GM23338 (cell line): ENCODE results near the gene SNTG2. TPM values are rescaled to one million over a fixed set of nuclear protein-coding genes. Genes with fewer than 3 reads are reported as not detected.

Source experiments
- ATAC-seq: fragments of 200-7000 bp; cut with Tn5 transposase; 3 replicates; pipeline ENCODE4 v1.9.1; 2020
- DNase-seq: peaks from one replicate; pipeline ENCODE4 v3.0.0-alpha.2; 2015; ENCODE audit warnings: low spot score
- H2AFZ ChIP-seq: fragments of 200-600 bp; sonication (generic); 2 replicates; pipeline ENCODE4 v1.8.0; 2016; ENCODE audit warnings: antibody characterized with exemption, mild to moderate bottlenecking, moderate library complexity
- H3F3A ChIP-seq: fragments of 200-600 bp; sonication (generic); replicated peaks from 2 replicates; pipeline ENCODE4 v1.8.0; 2017; ENCODE audit warnings: antibody characterized with exemption, mixed run types, low read depth
- H3K27ac ChIP-seq: fragments of 200-600 bp; sonication (generic); 2 replicates; pipeline ENCODE4 v1.6.1; 2016; ENCODE audit warnings: low read depth
- H3K27me3 ChIP-seq: fragments of 200-600 bp; sonication (generic); 2 replicates; pipeline ENCODE4 v1.8.0; 2016; ENCODE audit warnings: mild to moderate bottlenecking, mixed run types, moderate library complexity; ENCODE audit not compliant: insufficient read depth
- H3K36me3 ChIP-seq: fragments of 200-600 bp; sonication (generic); 2 replicates; pipeline ENCODE4 v1.8.0; 2016; ENCODE audit warnings: mild to moderate bottlenecking; ENCODE audit not compliant: insufficient read depth
- H3K4me1 ChIP-seq: fragments of 200-600 bp; sonication (generic); 2 replicates; pipeline ENCODE4 v1.8.0; 2016; ENCODE audit warnings: mild to moderate bottlenecking, moderate library complexity; ENCODE audit not compliant: insufficient read depth
- H3K4me2 ChIP-seq: fragments of 200-600 bp; sonication (generic); 2 replicates; pipeline ENCODE4 v1.7.1; 2017; ENCODE audit warnings: mixed run types
- H3K4me3 ChIP-seq: fragments of 200-600 bp; sonication (generic); 2 replicates; pipeline ENCODE4 v1.6.1; 2016; ENCODE audit warnings: mixed run types
- H3K79me2 ChIP-seq: fragments of 200-600 bp; sonication (generic); replicated peaks from 2 replicates; pipeline ENCODE4 v1.8.0; 2017; ENCODE audit warnings: mild to moderate bottlenecking; ENCODE audit not compliant: insufficient read depth
- H3K9me2 ChIP-seq: fragments of 200-600 bp; sonication (generic); 2 replicates; pipeline ENCODE4 v1.8.0; 2017; ENCODE audit not compliant: insufficient read depth
- H4K20me1 ChIP-seq: fragments of 200-600 bp; sonication (generic); replicated peaks from 2 replicates; pipeline ENCODE4 v1.8.0; 2017; ENCODE audit warnings: mild to moderate bottlenecking; ENCODE audit not compliant: insufficient read depth
- H3K27ac Mint-ChIP-seq: 2 replicates; pipeline ENCODE4 v1.8.0; 2020; ENCODE audit warnings: inconsistent platforms, mild to moderate bottlenecking, moderate library complexity, mixed read lengths
- H3K27me3 Mint-ChIP-seq: 3 replicates; pipeline ENCODE4 v1.8.0; 2022; ENCODE audit warnings: low read depth, mild to moderate bottlenecking, moderate library complexity, mixed read lengths, inconsistent platforms; ENCODE audit not compliant: insufficient read depth, poor library complexity
- H3K36me3 Mint-ChIP-seq: 3 replicates; pipeline ENCODE4 v1.8.0; 2021; ENCODE audit warnings: low read depth, mild to moderate bottlenecking, inconsistent platforms, moderate library complexity, mixed read lengths
- H3K4me1 Mint-ChIP-seq: 3 replicates; pipeline ENCODE4 v1.8.0; 2020; ENCODE audit warnings: mild to moderate bottlenecking, inconsistent platforms, mixed read lengths
- H3K4me3 Mint-ChIP-seq: 3 replicates; pipeline ENCODE4 v1.8.0; 2021; ENCODE audit warnings: moderate library complexity, mild to moderate bottlenecking, inconsistent platforms, mixed read lengths
- H3K9me3 Mint-ChIP-seq: 3 replicates; pipeline ENCODE4 v1.8.0; 2020; ENCODE audit warnings: moderate library complexity, mild to moderate bottlenecking, inconsistent platforms, mixed read lengths
- CTCF ChIP-seq, 2 experiments: fragments of 200-600 bp in 1 of 2; sonication (generic) in 1 of 2; conservative IDR thresholded peaks; 2 replicates each; pipeline versions ENCODE4 v1.5.1 to v1.6.1; 2016 to 2017; ENCODE audit warnings: antibody characterized with exemption in 2 of 2, low read depth in 2 of 2, mild to moderate bottlenecking in 2 of 2, moderate library complexity in 1 of 2
- EZH2 ChIP-seq: fragments of 200-600 bp; sonication (generic); IDR thresholded peaks from one replicate; pipeline ENCODE4 v1.8.0; 2017; ENCODE audit warnings: antibody characterized with exemption, mild to moderate bottlenecking, low read depth; ENCODE audit not compliant: unreplicated experiment
- EZH2phosphoT487 ChIP-seq: fragments of 200-600 bp; sonication (generic); IDR thresholded peaks from one replicate; pipeline ENCODE4 v1.8.1; 2018; ENCODE audit warnings: antibody characterized with exemption; ENCODE audit not compliant: unreplicated experiment
- JUNB ChIP-seq: IDR thresholded peaks from one replicate; pipeline ENCODE4 v1.6.1; 2016; ENCODE audit warnings: antibody characterized with exemption; ENCODE audit not compliant: unreplicated experiment
- POLR2AphosphoS5 ChIP-seq: IDR thresholded peaks from 2 replicates; pipeline ENCODE4 v1.6.1; 2016; ENCODE audit warnings: antibody characterized with exemption, low read depth
- REST ChIP-seq: IDR thresholded peaks from one replicate; pipeline ENCODE4 v1.6.1; 2018; ENCODE audit warnings: antibody characterized with exemption; ENCODE audit not compliant: unreplicated experiment
- STAT1 ChIP-seq: IDR thresholded peaks from one replicate; pipeline ENCODE4 v1.6.1; 2016; ENCODE audit warnings: antibody characterized with exemption; ENCODE audit not compliant: unreplicated experiment
- ZNF114 ChIP-seq: fragments of 250-450 bp; sonication (Bioruptor Pico); IDR thresholded peaks from 2 replicates; pipeline ENCODE4 v1.5.0; 2020; ENCODE audit warnings: mild to moderate bottlenecking, moderate library complexity
- polyA plus RNA-seq: library from polyadenylated mRNA; unstranded; fragments of >200 nt; fragmentation: Nextera tagmentation; extraction: Ambion mirVana; gene quantifications from 2 replicates; pipeline ENCODE4 v1.2.1, GENCODE V29; 2016
- total RNA-seq: library from RNA; depleted of rRNA; stranded (reverse); fragments of >200 nt; shearing (Covaris generic); gene quantifications from 2 replicates; pipeline ENCODE4 v1.2.3, GENCODE V29; 2014

The SNTG2 gene
- total and polyA plus RNA-seq, 2 experiments from 2014 or later, result 27.5 to 60.4 TPM

GRCh38 chr2:1222056-1222455, 271.4 kb downstream of the SNTG2 start (continued):
- TF ChIP-seq CTCF (conservative IDR thresholded peaks at IDR 0.05; ENCODE audit: low read depth in 2 of 2), result no peak
- TF ChIP-seq ZNF114, result no peak

- Histone ChIP-seq H3F3A (peaks cover 10% of the 10 kb centered on the region), H3K4me2 (no peak overlapping the region), H3K27me3 (no peaks in the 10 kb centered on the region), H3K4me3 (no peak overlapping the region), H2AFZ (no peak overlapping the region), H3K9me2 (no peaks in the 10 kb centered on the region), H3K79me2 (no peaks in the 10 kb centered on the region), H3K4me1 (no peaks in the 10 kb centered on the region), H3K36me3 (peaks cover 4% of the 10 kb centered on the region; the same call in 1 of the 2 replicates), H4K20me1 (no peaks in the 10 kb centered on the region), H3K27ac (no peak overlapping the region)
- Mint-ChIP-seq H3K27me3 (peaks cover 35% of the 10 kb centered on the region), H3K4me1 (peaks cover 4% of the 10 kb centered on the region; the same call in 1 of the 3 replicates), H3K9me3 (peaks cover 36% of the 10 kb centered on the region), H3K27ac (no peak overlapping the region), H3K36me3 (peaks cover 50% of the 10 kb centered on the region), H3K4me3 (no peak overlapping the region)
- no peak for DNase-seq
- TF ChIP-seq POLR2AphosphoS5 (no peak), JUNB (no peak)
- ATAC-seq, result no peak
Measured at GRCh38 chr2:1223791-1224190, 273.1 kb downstream of the SNTG2 start.

- no peak overlapping the region for H3K4me3 ChIP-seq
- peaks cover 4% of the 10 kb centered on the region; the same call in 1 of the 2 replicates for H3K36me3 ChIP-seq
- H3K79me2 ChIP-seq, result no peaks in the 10 kb centered on the region
- Mint-ChIP-seq H3K27ac (no peak overlapping the region), H3K27me3 (peaks cover 28% of the 10 kb centered on the region), H3K36me3 (peaks cover 50% of the 10 kb centered on the region), H3K4me1 (peaks cover 4% of the 10 kb centered on the region; the same call in 1 of the 3 replicates), H3K9me3 (peaks cover 36% of the 10 kb centered on the region), H3K4me3 (no peak overlapping the region)
- no peak overlapping the region for H3K27ac ChIP-seq
- H3K9me2 ChIP-seq, result no peaks in the 10 kb centered on the region
- no peak overlapping the region for H2AFZ ChIP-seq
- DNase-seq, result no peak
- no peaks in the 10 kb centered on the region for H4K20me1 ChIP-seq
- peaks cover 10% of the 10 kb centered on the region for H3F3A ChIP-seq
- ATAC-seq, result no peak
- H3K4me2 ChIP-seq, result no peak overlapping the region
- H3K27me3 ChIP-seq, result no peaks in the 10 kb centered on the region
- TF ChIP-seq STAT1, result no peak
- TF ChIP-seq CTCF (conservative IDR thresholded peaks at IDR 0.05; ENCODE audit: low read depth in 2 of 2), result no peak
- no peak for TF ChIP-seq EZH2
- no peak for TF ChIP-seq EZH2phosphoT487
- TF ChIP-seq REST, result no peak
- H3K4me1 ChIP-seq, result no peaks in the 10 kb centered on the region
Measured at GRCh38 chr2:1224901-1225300, 274.3 kb downstream of the SNTG2 start.
